HepG2 (cell line): ENCODE measurements around the gene TRPV2. TPM values are rescaled to one million over a fixed set of nuclear protein-coding genes. Genes with fewer than 3 reads are reported as not detected.

Source experiments
- AKNA ChIP-seq: sonication (generic); formaldehyde crosslinking; IDR thresholded peaks from 2 replicates; pipeline ENCODE4 v1.4.0; 2020; ENCODE audit warnings: missing genetic modification reagents, borderline replicate concordance
- ATF1 ChIP-seq: IDR thresholded peaks from 2 replicates; pipeline ENCODE4 v1.6.1; 2016; ENCODE audit warnings: mild to moderate bottlenecking, control low read depth
- DNMT1 ChIP-seq: sonication (generic); formaldehyde crosslinking; IDR thresholded peaks from 2 replicates; pipeline ENCODE4 v1.5.1; 2020; ENCODE audit warnings: mild to moderate bottlenecking, missing genetic modification reagents
- GATAD1 ChIP-seq: IDR thresholded peaks from 2 replicates; pipeline ENCODE4 v1.6.1; 2016; ENCODE audit warnings: missing genetic modification reagents, missing compliant biosample characterization
- HCFC1 ChIP-seq: fragments of 150-350 bp; IDR thresholded peaks from 2 replicates; pipeline ENCODE4 v1.6.1; 2014; ENCODE audit warnings: low read depth, low read length
- JUN ChIP-seq: sonication (generic); formaldehyde crosslinking; IDR thresholded peaks from 2 replicates; pipeline ENCODE4 v1.4.0; 2020; ENCODE audit warnings: mild to moderate bottlenecking, missing genetic modification reagents
- NFRKB ChIP-seq: fragments of 450-650 bp; IDR thresholded peaks from 2 replicates; pipeline ENCODE4 v1.6.1; 2017
- RARA ChIP-seq: IDR thresholded peaks from 2 replicates; pipeline ENCODE4 v1.6.1; 2016; ENCODE audit warnings: missing genetic modification reagents, missing compliant biosample characterization
- ZFP37 ChIP-seq: sonication (generic); formaldehyde crosslinking; IDR thresholded peaks from 2 replicates; pipeline ENCODE4 v1.4.0; 2020; ENCODE audit warnings: missing genetic modification reagents, borderline replicate concordance
- ZKSCAN8 ChIP-seq: IDR thresholded peaks from 2 replicates; pipeline ENCODE4 v1.6.1; 2016; ENCODE audit warnings: borderline replicate concordance, missing genetic modification reagents, missing compliant biosample characterization
- ZNF576 ChIP-seq: sonication (generic); formaldehyde crosslinking; IDR thresholded peaks from 2 replicates; pipeline ENCODE4 v1.4.0; 2020; ENCODE audit warnings: mild to moderate bottlenecking, missing genetic modification reagents
- ZNF589 ChIP-seq: sonication (generic); formaldehyde crosslinking; conservative IDR thresholded peaks from 2 replicates; pipeline ENCODE4 v1.8.0; 2022; ENCODE audit warnings: mild to moderate bottlenecking, moderate library complexity, missing genetic modification reagents
- ZNF704 ChIP-seq: sonication (generic); formaldehyde crosslinking; IDR thresholded peaks from 2 replicates; pipeline ENCODE4 v1.8.1; 2023; ENCODE audit warnings: mild to moderate bottlenecking, inconsistent platforms, moderate library complexity, missing genetic modification reagents, borderline replicate concordance
- polyA plus RNA-seq, 8 experiments: library from polyadenylated mRNA; depleted of rRNA in 3 of 8; stranded (reverse) in 7 of 8; unstranded in 1 of 8; fragments of >200 nt; fragmentation: Illumina TruSeq in 4 of 8; extraction: Trizol in 4 of 8; gene quantifications; 2 replicates each; pipeline versions ENCODE4 v1.2.1 to v1.2.3, GENCODE V29; 2011 to 2016; ENCODE audit warnings: low read depth in 4 of 8, missing spikeins in 1 of 8, mixed read lengths in 1 of 8; ENCODE audit not compliant: insufficient read depth in 1 of 8
- total RNA-seq, 5 experiments: library from RNA; depleted of rRNA; stranded (reverse); fragments of >200 nt; fragmentation: Illumina TruSeq; extraction: Trizol; gene quantifications; 2 replicates each; pipeline ENCODE4 v1.2.3, GENCODE V29; 2016; ENCODE audit warnings: low read depth in 1 of 5
- TF ChIP-seq, protein P1 (sequence below): sonication (generic); formaldehyde crosslinking; IDR thresholded peaks from 2 replicates; pipeline ENCODE4 v1.5.1; 2020; ENCODE audit warnings: missing genetic modification reagents, mild to moderate bottlenecking, borderline replicate concordance
- TF ChIP-seq, protein P2 (sequence below): sonication (generic); formaldehyde crosslinking; conservative IDR thresholded peaks from 2 replicates; pipeline ENCODE4 v1.4.0; 2020; ENCODE audit warnings: missing genetic modification reagents
- TF ChIP-seq, protein P3 (sequence below): sonication (generic); formaldehyde crosslinking; IDR thresholded peaks from 2 replicates; pipeline ENCODE4 v1.4.0; 2020; ENCODE audit warnings: missing genetic modification reagents

Gene TRPV2
- total and polyA plus RNA-seq, 2 of the 13 experiments (the other 11 are each of a cell fraction or from before 2014, with no cell fraction given) = 13.6 to 21.3 TPM

DNA sequence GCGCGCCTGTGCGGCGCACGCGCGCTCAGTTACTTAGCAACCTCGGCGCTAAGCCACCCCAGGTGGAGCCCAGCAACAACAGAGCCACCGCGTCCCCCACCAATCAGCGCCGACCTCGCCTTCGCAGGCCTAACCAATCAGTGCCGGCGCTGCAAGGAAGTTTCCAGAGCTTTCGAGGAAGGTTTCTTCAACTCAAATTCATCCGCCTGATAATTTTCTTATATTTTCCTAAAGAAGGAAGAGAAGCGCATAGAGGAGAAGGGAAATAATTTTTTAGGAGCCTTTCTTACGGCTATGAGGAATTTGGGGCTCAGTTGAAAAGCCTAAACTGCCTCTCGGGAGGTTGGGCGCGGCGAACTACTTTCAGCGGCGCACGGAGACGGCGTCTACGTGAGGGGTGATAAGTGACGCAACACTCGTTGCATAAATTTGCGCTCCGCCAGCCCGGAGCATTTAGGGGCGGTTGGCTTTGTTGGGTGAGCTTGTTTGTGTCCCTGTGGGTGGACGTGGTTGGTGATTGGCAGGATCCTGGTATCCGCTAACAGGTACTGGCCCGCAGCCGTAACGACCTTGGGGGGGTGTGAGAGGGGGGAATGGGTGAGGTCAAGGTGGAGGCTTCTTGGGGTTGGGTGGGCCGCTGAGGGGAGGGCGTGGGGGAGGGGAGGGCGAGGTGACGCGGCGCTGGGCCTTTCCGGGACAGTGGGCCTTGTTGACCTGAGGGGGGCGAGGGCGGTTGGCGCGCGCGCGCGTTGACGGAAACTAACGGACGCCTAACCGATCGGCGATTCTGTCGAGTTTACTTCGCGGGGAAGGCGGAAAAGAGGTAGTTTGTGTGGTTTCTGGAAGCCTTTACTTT, 34.5 kb upstream of the TRPV2 start, which contains the start of gene UBB (continued):
- peak; percentile 81 for TF ChIP-seq GATAD1
- peak; percentile 94 for TF ChIP-seq ATF1
- 0 out of 2 replicates have a peak, but pooled peaks have one; percentile 64 for TF ChIP-seq AKNA (CRISPR knock-in tag)
- TF ChIP-seq NFRKB = no peak
- no peak for TF ChIP-seq DNMT1
- TF ChIP-seq ZNF576 (CRISPR knock-in tag) = no peak
- TF ChIP-seq JUN (CRISPR knock-in tag) = no peak
- no peak for TF ChIP-seq RARA (CRISPR knock-in tag)
- TF ChIP-seq ZNF589 (CRISPR knock-in tag) = peak; percentile 86
- peak; percentile 47; the same call in 1 of the 2 replicates for TF ChIP-seq ZNF704 (CRISPR knock-in tag)
- TF ChIP-seq, protein P1, sequence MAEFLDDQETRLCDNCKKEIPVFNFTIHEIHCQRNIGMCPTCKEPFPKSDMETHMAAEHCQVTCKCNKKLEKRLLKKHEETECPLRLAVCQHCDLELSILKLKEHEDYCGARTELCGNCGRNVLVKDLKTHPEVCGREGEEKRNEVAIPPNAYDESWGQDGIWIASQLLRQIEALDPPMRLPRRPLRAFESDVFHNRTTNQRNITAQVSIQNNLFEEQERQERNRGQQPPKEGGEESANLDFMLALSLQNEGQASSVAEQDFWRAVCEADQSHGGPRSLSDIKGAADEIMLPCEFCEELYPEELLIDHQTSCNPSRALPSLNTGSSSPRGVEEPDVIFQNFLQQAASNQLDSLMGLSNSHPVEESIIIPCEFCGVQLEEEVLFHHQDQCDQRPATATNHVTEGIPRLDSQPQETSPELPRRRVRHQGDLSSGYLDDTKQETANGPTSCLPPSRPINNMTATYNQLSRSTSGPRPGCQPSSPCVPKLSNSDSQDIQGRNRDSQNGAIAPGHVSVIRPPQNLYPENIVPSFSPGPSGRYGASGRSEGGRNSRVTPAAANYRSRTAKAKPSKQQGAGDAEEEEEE = no peak
- TF ChIP-seq ZFP37 (CRISPR knock-in tag) = peak; percentile 21; the same call in 1 of the 2 replicates
- TF ChIP-seq ZKSCAN8 (CRISPR knock-in tag) = 0 out of 2 replicates have a peak, but pooled peaks have one; percentile 25
- TF ChIP-seq, protein P2, sequence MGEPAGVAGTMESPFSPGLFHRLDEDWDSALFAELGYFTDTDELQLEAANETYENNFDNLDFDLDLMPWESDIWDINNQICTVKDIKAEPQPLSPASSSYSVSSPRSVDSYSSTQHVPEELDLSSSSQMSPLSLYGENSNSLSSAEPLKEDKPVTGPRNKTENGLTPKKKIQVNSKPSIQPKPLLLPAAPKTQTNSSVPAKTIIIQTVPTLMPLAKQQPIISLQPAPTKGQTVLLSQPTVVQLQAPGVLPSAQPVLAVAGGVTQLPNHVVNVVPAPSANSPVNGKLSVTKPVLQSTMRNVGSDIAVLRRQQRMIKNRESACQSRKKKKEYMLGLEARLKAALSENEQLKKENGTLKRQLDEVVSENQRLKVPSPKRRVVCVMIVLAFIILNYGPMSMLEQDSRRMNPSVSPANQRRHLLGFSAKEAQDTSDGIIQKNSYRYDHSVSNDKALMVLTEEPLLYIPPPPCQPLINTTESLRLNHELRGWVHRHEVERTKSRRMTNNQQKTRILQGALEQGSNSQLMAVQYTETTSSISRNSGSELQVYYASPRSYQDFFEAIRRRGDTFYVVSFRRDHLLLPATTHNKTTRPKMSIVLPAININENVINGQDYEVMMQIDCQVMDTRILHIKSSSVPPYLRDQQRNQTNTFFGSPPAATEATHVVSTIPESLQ (CRISPR knock-in tag) = 0 out of 2 replicates have a peak, but pooled peaks have one; percentile 68
- TF ChIP-seq, protein P3, sequence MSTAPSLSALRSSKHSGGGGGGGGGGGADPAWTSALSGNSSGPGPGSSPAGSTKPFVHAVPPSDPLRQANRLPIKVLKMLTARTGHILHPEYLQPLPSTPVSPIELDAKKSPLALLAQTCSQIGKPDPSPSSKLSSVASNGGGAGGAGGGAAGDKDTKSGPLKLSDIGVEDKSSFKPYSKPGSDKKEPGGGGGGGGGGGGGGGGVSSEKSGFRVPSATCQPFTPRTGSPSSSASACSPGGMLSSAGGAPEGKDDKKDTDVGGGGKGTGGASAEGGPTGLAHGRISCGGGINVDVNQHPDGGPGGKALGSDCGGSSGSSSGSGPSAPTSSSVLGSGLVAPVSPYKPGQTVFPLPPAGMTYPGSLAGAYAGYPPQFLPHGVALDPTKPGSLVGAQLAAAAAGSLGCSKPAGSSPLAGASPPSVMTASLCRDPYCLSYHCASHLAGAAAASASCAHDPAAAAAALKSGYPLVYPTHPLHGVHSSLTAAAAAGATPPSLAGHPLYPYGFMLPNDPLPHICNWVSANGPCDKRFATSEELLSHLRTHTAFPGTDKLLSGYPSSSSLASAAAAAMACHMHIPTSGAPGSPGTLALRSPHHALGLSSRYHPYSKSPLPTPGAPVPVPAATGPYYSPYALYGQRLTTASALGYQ = peak; percentile 76
- peak; percentile 51; the same call in 1 of the 2 replicates for TF ChIP-seq HCFC1
